SK-N-SH (cell line): ENCODE measurements around the gene PALM.
"Not testable (repeated sequence)": the region's sequence is repeated elsewhere in the genome, so short reads cannot be mapped to it uniquely, and the experiment has no call there.

ENCODE experiments used
- CTCF ChIP-seq: fragments of 200-600 bp; sonication (generic); IDR thresholded peaks from 2 replicates; pipeline ENCODE4 v1.6.1; 2017; ENCODE audit warnings: antibody characterized with exemption, mild to moderate bottlenecking, moderate library complexity
- FOSL2 ChIP-seq: IDR thresholded peaks from 2 replicates; pipeline ENCODE4 v1.4.0; 2012; ENCODE audit warnings: low read depth, mild to moderate bottlenecking, moderate library complexity, borderline replicate concordance
- GABPA ChIP-seq: IDR thresholded peaks from 2 replicates; pipeline ENCODE4 v1.4.0; 2012; ENCODE audit warnings: low read depth, mild to moderate bottlenecking
- JUND ChIP-seq: IDR thresholded peaks from 2 replicates; pipeline ENCODE4 v1.4.0; 2012
- NFIC ChIP-seq: IDR thresholded peaks from 2 replicates; pipeline ENCODE4 v1.4.0; 2012; ENCODE audit warnings: borderline replicate concordance
- YY1 ChIP-seq: IDR thresholded peaks from 2 replicates; pipeline ENCODE4 v1.4.0; 2012; ENCODE audit warnings: low read depth, mild to moderate bottlenecking

- TF ChIP-seq CTCF, NFIC, JUND, FOSL2, YY1, GABPA: not testable (repeated sequence)
Observed at GRCh38 chr19:702847-703246, 5.9 kb upstream of the PALM start.
